Esophagus squamous epithelium (tissue), 5 donors: ENCODE results near the gene TMTC1. TPM values are rescaled to one million over a fixed set of nuclear protein-coding genes. Genes with fewer than 3 reads are reported as not detected.
"Not testable (repeated sequence)": the region's sequence is repeated elsewhere in the genome, so short reads cannot be mapped to it uniquely, and the experiment has no call there.

Experiments used
- DNase-seq: peaks from one replicate; lab custom pipeline; 2025; lab: John Stamatoyannopoulos, UW
- H3K27ac ChIP-seq, 4 donors: fragments of 200-600 bp; sonication (generic); one replicate each; pipeline ENCODE4 v1.5.1; 2016 to 2019; ENCODE audit warnings: mild to moderate bottlenecking in 1 of 4
- H3K27me3 ChIP-seq, 4 donors: fragments of 200-600 bp; sonication (generic); 1 replicate in 3 of 4; 2 replicates in 1 of 4; pipeline versions ENCODE4 v1.5.1 to v1.6.0; 2017 to 2021; ENCODE audit warnings: antibody characterized with exemption in 1 of 4
- H3K36me3 ChIP-seq, 3 donors: fragments of 200-600 bp; sonication (generic); one replicate each; pipeline ENCODE4 v1.5.1; 2016 to 2019
- H3K4me1 ChIP-seq, 3 donors: fragments of 200-600 bp; sonication (generic); one replicate each; pipeline ENCODE4 v1.5.1; 2017 to 2019
- H3K4me3 ChIP-seq, 4 donors: fragments of 200-600 bp; sonication (generic); 1 replicate in 3 of 4; 2 replicates in 1 of 4; pipeline ENCODE4 v1.5.1; 2016 to 2019; ENCODE audit warnings: mild to moderate bottlenecking in 2 of 4, moderate library complexity in 1 of 4
- H3K9me3 ChIP-seq, 3 donors: fragments of 200-600 bp; sonication (generic); one replicate each; pipeline ENCODE4 v1.5.1; 2016 to 2019
- CTCF ChIP-seq, 6 experiments: fragments of 450-650 bp in 4 of 6; fragments of 200-600 bp in 2 of 6; sonication (generic) in 2 of 6; IDR thresholded peaks; one replicate each; pipeline ENCODE4 v1.5.1; 2016 to 2019; ENCODE audit warnings: antibody characterized with exemption in 6 of 6, mild to moderate bottlenecking in 4 of 6, moderate library complexity in 4 of 6
- POLR2A ChIP-seq, 4 donors: fragments of 450-650 bp; IDR thresholded peaks; one replicate each; pipeline ENCODE4 v1.6.1; 2017; ENCODE audit warnings: antibody characterized with exemption in 4 of 4, mild to moderate bottlenecking in 4 of 4, moderate library complexity in 3 of 4
- WGBS, 2 donors: methylation state at CpG; one replicate each; pipeline ENCODE4 v1.1.5; 2018; 5-methylcytosine and 5-hydroxymethylcytosine counted together
- intact Hi-C: fragments of 100-400 bp; cut with DNase I; formaldehyde crosslinking; loops from one replicate; pipeline ENCODE4 v1.15.0; 2022
- total RNA-seq, 4 donors: library from RNA; depleted of rRNA; stranded (reverse); fragments of >200 nt; gene quantifications; one replicate each; pipeline ENCODE4 v1.1.0, GENCODE V29; 2016
- donor health status: DM: yes; HTN: yes; CAD: no.

Gene TMTC1
- total RNA-seq, 4 donors from 2014 or later, result 2.5 to 31.9 (median 14.7) TPM

DNA sequence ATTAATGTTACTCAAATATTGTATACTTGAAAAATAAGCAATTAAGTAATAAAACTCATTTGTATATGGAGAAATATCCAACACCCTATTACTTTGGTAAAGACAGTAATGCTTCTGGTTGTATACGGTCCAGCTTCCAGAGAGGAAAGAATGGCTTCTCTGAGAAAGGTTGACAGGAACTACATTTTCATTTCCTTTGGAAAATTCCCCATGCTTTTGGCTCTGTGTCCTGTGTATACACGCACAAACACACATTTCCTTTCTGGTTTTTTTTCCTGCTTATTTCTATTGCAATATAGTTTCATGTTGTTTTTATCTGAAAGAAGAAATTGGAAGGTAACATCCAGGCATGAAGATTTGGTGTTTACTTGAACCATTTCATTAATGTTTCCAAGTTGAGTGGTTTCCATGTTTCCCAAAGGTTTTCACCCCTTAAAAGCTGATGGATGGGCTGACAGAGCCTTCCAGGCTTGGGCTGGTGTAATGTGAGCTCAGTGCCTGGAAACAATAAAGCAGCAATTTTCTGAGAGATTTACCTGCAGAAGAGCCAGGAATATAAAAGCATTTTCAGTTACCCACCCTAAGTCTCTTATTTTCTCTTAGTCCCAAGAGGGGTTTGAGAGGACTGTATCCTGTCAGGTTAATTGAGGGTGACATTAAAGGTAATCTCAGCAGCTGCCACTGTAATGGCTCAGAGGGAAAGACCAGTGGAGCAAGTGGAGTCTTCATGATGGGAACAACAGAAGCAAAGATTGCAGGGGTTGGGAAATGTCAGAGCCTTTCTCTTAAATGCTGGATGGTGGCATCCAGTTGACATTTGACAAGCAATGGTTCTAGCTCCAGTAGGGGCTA, 33.4 kb upstream of the TMTC1 start:
- DNase-seq, result no peak
- intact Hi-C loops, result no loop called here
- WGBS, 2 donors, result 66 to 74% methylated on average over 2 of the region's 2 CpGs
- Histone ChIP-seq H3K27me3 (no peaks in the 10 kb centered on the region), H3K27ac (no peak overlapping the region), H3K4me1 (no peaks in the 10 kb centered on the region), H3K36me3 (no peaks in the 10 kb centered on the region), H3K4me3 (no peak overlapping the region), H3K9me3 (no peaks in the 10 kb centered on the region)
- TF ChIP-seq CTCF (IDR thresholded peaks at IDR 0.05) (no peak), POLR2A (IDR thresholded peaks at IDR 0.05) (no peak)

DNA sequence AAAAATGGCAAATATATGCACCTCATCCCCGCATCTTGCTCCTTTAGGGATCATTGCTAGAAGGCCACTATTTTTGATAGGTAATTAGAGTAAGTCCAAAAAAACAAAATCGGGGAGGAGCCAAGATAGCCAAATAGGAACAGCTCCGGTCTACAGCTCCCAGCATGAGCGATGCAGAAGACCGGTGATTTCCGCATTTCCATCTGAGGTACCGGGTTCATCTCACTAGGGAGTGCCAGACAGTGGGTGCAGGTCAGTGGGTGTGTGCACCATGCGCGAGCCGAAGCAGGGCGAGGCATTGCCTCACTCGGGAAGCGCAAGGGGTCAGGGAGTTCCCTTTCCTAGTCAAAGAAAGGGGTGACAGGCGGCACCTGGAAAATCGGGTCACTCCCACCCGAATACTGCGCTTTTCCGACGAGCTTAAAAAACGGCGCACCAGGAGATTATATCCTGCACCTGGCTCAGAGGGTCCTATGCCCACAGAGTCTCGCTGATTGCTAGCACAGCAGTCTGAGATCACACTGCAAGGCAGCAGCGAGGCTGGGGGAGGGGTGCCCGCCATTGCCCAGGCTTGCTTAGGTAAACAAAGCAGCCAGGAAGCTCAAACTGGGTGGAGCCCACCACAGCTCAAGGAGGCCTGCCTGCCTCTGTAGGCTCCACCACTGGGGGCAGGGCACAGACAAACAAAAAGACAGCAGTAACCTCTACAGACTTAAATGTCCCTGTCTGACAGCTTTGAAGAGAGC, 26.0 kb upstream of the TMTC1 start:
- WGBS, 2 donors, result 92 to 93% methylated on average over 7 to 9 of the region's 24 CpGs

DNA sequence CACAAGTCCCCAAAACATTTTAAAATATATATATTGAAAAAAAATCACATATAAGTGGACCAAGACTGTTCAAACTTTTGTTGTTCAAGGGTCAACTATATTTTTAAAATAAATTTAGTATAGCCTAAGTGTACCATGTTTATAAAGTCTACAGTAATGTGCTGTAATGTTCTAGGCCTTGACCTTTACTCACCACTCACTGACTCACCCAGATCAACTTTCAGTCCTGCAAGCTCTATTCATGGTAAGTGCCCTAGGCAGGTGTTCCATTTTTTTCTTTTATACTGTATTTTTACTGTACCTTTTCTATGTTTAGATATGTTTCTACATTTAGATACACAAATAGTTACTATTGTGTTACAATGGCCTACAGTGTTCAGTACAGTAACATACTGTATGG, 23.4 kb upstream of the TMTC1 start:
- Histone ChIP-seq H3K4me3 (no peak overlapping the region), H3K9me3 (no peaks in the 10 kb centered on the region), H3K27me3 (no peaks in the 10 kb centered on the region), H3K27ac (no peak overlapping the region), H3K36me3 (no peaks in the 10 kb centered on the region), H3K4me1 (no peaks in the 10 kb centered on the region)
- intact Hi-C loops, result no loop called here
- DNase-seq, result no peak
- no peak for TF ChIP-seq CTCF (IDR thresholded peaks at IDR 0.05)
- TF ChIP-seq POLR2A (IDR thresholded peaks at IDR 0.05), result no peak

More for the DNA sequence above, 26.0 kb upstream of the TMTC1 start:
- H3K9me3 ChIP-seq, H3K4me1 ChIP-seq, intact Hi-C loops, H3K36me3 ChIP-seq, H3K27ac ChIP-seq, DNase-seq, H3K4me3 ChIP-seq, H3K27me3 ChIP-seq: not testable (repeated sequence)

DNA sequence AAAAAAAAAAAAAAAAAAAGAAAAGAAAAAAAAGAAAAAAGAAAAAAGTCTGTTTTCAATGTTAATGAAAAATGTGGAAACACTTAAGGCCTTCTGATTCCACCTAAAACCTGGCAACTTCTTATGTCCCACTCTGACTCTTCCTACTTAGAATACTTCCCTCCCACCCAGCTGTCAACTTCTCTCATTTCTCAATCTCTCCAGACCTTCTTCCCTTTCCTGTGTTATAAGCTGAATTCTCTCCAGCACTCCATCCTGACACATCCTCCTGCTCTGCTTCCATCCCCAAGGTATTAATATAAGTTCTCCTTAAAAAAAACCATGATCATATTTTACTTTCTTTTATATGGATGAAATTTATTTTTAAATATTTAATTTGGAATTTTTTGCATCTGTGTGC, 20.3 kb upstream of the TMTC1 start:
- no peak for DNase-seq
- intact Hi-C loops, result no loop called here
- H3K4me1 ChIP-seq, result no peaks in the 10 kb centered on the region
- H3K36me3 ChIP-seq, result no peaks in the 10 kb centered on the region
- TF ChIP-seq CTCF (IDR thresholded peaks at IDR 0.05) (no peak), POLR2A (IDR thresholded peaks at IDR 0.05) (no peak)
- no peak overlapping the region for H3K27ac ChIP-seq
- H3K27me3 ChIP-seq, result no peaks in the 10 kb centered on the region
- H3K4me3 ChIP-seq, result no peak overlapping the region
- H3K9me3 ChIP-seq, result no peaks in the 10 kb centered on the region

DNA sequence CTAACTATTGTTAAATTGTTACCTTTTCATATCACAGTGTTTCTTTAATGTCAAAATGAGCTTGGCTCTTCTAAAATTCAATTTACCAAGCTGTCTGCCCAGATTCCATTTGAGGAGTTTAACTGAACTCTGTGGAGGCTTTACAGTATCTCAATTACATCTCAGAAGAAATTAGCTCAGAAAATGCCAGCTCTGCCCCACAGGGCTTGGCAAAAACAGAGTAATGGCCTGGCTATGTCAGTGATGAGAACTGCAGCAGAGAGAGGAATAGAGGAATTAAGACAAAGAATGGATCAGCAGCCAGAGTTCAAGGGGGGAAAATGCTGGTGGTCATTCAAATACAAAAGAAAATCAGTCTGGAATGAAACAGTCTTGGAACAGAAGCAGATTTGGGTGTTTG, 15.8 kb upstream of the TMTC1 start:
- peaks cover 0 to 11% (median 0%) of the 10 kb centered on the region in 4 donors for H3K27me3 ChIP-seq
- no peaks in the 10 kb centered on the region for H3K9me3 ChIP-seq
- H3K36me3 ChIP-seq, result no peaks in the 10 kb centered on the region
- TF ChIP-seq CTCF (IDR thresholded peaks at IDR 0.05), result no peak
- H3K4me3 ChIP-seq, result no peak overlapping the region
- DNase-seq, result no peak
- intact Hi-C loops, result no loop called here
- no peak overlapping the region for H3K27ac ChIP-seq
- peaks cover 3 to 24% (median 4%) of the 10 kb centered on the region in 3 donors for H3K4me1 ChIP-seq
